NB4 (cell line): ENCODE results near the gene NTM.

Experiments
- CTCF ChIP-seq: IDR thresholded peaks from one replicate; pipeline ENCODE4 v1.5.1; 2012; ENCODE audit warnings: low read depth, low read length
- MAX ChIP-seq: IDR thresholded peaks from 2 replicates; pipeline ENCODE4 v1.6.1; 2011; ENCODE audit warnings: low read depth, low read length
- MYC ChIP-seq: IDR thresholded peaks from 2 replicates; pipeline ENCODE4 v1.6.1; 2011; ENCODE audit warnings: low read depth, low read length
- POLR2A ChIP-seq: IDR thresholded peaks from 2 replicates; pipeline ENCODE4 v1.6.1; 2011; ENCODE audit warnings: mild to moderate bottlenecking; ENCODE audit not compliant: insufficient read length; ENCODE audit errors: extremely low read depth

GRCh38 chr11:131510662-131511061 is 140.2 kb downstream of the NTM start:
- no peak for TF ChIP-seq CTCF
- no peak for TF ChIP-seq MYC
- TF ChIP-seq POLR2A: no peak
- TF ChIP-seq MAX: no peak
